Mucosa of rectum (tissue), 2 donors: ENCODE data around the gene TEX101.
"Not testable (repeated sequence)": the region's sequence is repeated elsewhere in the genome, so short reads cannot be mapped to it uniquely, and the experiment has no call there.

Experiments used
- H3K27ac ChIP-seq, 2 donors: one replicate each; pipeline ENCODE4 v1.7.0; 2013; ENCODE audit warnings: inconsistent platforms in 2 of 2, low read depth in 2 of 2, low read length in 2 of 2
- H3K27me3 ChIP-seq, 2 donors: one replicate each; pipeline ENCODE4 v1.7.0; 2013; ENCODE audit warnings: low read length in 2 of 2; ENCODE audit not compliant: control insufficient read depth in 2 of 2, insufficient read depth in 2 of 2
- H3K36me3 ChIP-seq, 2 donors: one replicate each; pipeline ENCODE4 v1.7.0; 2013; ENCODE audit warnings: low read length in 2 of 2; ENCODE audit not compliant: control insufficient read depth in 2 of 2, insufficient read depth in 2 of 2
- H3K4me1 ChIP-seq, 2 donors: one replicate each; pipeline ENCODE4 v1.7.0; 2013; ENCODE audit warnings: low read length in 2 of 2, mild to moderate bottlenecking in 1 of 2; ENCODE audit not compliant: control insufficient read depth in 2 of 2, insufficient read depth in 2 of 2
- H3K4me3 ChIP-seq, 2 donors: one replicate each; pipeline ENCODE4 v1.7.0; 2013; ENCODE audit warnings: low read length in 2 of 2
- H3K9ac ChIP-seq, 2 donors: one replicate each; pipeline ENCODE4 v1.7.0; 2013; ENCODE audit warnings: low read length in 2 of 2, low read depth in 1 of 2, mild to moderate bottlenecking in 1 of 2
- H3K9me3 ChIP-seq, 2 donors: one replicate each; pipeline ENCODE4 v1.7.0; 2013; ENCODE audit warnings: low read length in 2 of 2; ENCODE audit not compliant: control insufficient read depth in 2 of 2
- donor health status: healthy.
- donor health status: Normal muscosa, but diverticular disease.

TEX101 gene

DNA sequence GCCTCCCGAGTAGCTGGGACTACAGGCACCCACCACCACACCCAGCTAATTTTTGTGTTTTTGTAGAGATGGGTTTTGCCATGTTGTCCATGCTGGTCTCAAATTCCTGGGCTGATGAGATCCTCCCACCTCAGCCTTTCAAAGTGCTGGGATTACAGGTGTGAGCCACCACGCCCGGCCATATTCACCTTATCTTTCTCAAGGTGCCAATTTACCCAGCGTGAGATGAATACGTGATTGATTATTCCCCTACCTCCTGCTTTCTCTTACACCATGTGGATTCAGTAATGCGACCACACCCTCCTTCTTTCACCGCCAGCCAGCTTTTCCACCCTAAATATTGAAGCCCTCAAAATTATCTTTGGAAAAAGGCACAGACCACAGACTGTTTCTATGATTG lies 31.4 kb upstream of the TEX101 start:
- H3K36me3 ChIP-seq, H3K27ac ChIP-seq, H3K4me1 ChIP-seq, H3K9ac ChIP-seq, H3K9me3 ChIP-seq, H3K27me3 ChIP-seq, H3K4me3 ChIP-seq: not testable (repeated sequence)

DNA sequence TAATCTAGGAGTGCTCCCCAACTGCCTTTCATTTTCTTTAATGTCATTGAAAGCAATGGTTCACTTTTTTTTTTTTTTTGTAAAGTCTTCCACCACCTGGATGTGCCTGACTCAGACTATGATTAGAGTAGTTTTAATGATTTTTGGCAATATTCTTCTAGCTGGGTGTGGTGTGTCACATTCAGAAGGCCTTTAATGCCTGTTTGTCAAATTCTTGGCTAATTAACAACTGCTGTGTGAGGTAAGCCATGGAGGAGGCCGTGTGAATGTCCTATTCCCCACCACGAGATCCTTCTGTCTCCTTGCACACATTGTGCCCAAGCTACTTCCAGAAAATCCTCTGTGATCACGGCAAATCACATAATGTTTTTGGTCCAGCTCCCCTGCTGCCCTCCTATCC lies 30.9 kb upstream of the TEX101 start:
- not testable (repeated sequence) for H3K27ac ChIP-seq, H3K9me3 ChIP-seq

GRCh38 chr19:43390903-43391551 lies 23.7 kb upstream of the TEX101 start:
- H3K27ac ChIP-seq, H3K36me3 ChIP-seq, H3K27me3 ChIP-seq, H3K4me3 ChIP-seq, H3K9me3 ChIP-seq, H3K9ac ChIP-seq, H3K4me1 ChIP-seq: not testable (repeated sequence)

More for the DNA sequence above, 30.9 kb upstream of the TEX101 start:
- H3K4me1 ChIP-seq, H3K36me3 ChIP-seq, H3K9ac ChIP-seq, H3K27me3 ChIP-seq, H3K4me3 ChIP-seq: not testable (repeated sequence)

DNA sequence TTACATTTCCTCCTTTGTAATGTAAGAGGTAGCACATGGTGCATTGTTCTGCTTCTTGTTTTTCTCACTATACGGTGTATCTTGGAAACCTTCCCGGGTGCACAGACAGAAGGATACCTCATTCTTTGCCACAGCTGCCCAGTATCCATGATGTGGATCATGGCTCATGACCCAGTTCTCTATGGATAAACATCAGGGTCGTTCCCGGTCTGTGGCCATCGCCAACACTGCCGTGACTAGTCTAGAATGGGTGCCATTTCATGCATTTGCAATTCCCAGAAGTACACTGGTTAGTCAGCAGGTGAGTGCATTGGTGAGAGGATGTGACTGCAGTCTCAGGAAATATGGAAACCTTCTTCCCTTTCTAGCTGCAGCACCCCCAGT lies 23.1 kb upstream of the TEX101 start:
- not testable (repeated sequence) for H3K27ac ChIP-seq, H3K4me3 ChIP-seq, H3K9ac ChIP-seq, H3K9me3 ChIP-seq, H3K27me3 ChIP-seq, H3K4me1 ChIP-seq, H3K36me3 ChIP-seq

DNA sequence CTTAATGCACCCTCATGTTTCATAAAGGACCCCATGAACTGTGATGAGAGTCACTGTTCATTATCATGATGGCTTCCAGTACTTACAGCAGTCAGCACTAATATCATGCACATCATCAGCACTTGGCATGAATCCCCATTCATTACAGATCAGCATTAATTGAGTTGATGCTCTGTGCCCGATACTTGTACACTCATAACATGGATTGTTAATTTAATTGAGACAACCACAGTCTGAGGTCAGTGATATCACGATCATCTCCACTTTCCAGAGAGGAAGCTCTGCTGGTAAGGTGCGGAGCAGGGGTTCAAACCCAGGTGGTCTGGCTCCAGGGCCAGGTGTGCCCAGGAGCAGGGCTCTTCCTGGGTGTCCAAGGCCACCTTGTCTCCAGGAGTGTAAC lies 21.2 kb upstream of the TEX101 start:
- H3K9me3 ChIP-seq, H3K27ac ChIP-seq, H3K36me3 ChIP-seq, H3K4me1 ChIP-seq, H3K9ac ChIP-seq, H3K4me3 ChIP-seq, H3K27me3 ChIP-seq: not testable (repeated sequence)

DNA sequence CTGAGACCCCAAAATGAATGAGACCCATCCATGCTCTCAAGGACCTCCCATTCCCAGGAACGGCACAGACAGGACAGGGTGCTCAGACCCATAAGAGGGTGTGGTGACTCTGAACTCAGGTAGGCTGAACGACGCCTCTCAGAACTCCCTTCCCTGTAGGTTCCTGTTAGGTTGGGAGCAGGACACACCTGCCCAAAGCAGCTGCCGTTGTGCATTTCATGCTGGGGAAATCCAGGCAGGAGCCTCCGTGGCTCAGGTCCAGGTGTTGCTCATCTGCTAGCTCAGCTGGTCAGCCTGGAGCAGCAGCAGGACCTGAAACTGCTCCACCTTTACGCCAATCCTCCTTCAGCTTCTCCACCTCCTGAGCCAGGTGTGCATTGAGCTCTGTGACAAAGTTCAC lies 19.1 kb upstream of the TEX101 start:
- Histone ChIP-seq H3K27ac (no peak overlapping the region), H3K4me3 (no peak overlapping the region), H3K27me3 (no peaks in the 10 kb centered on the region), H3K36me3 (no peaks in the 10 kb centered on the region), H3K9me3 (no peaks in the 10 kb centered on the region), H3K9ac (no peak overlapping the region), H3K4me1 (peaks cover 3% of the 10 kb centered on the region in 2 donors)

GRCh38 chr19:43406297-43406696 lies 8.4 kb upstream of the TEX101 start:
- no peaks in the 10 kb centered on the region for H3K36me3 ChIP-seq
- no peak overlapping the region for H3K4me3 ChIP-seq
- H3K27me3 ChIP-seq: no peaks in the 10 kb centered on the region
- H3K27ac ChIP-seq: no peak overlapping the region
- no peak overlapping the region for H3K9ac ChIP-seq
- no peaks in the 10 kb centered on the region for H3K9me3 ChIP-seq
- H3K4me1 ChIP-seq: no peaks in the 10 kb centered on the region

- no peaks in the 10 kb centered on the region for H3K9me3 ChIP-seq
- H3K4me3 ChIP-seq: no peak overlapping the region
- no peaks in the 10 kb centered on the region for H3K36me3 ChIP-seq
- no peak overlapping the region for H3K27ac ChIP-seq
- no peaks in the 10 kb centered on the region for H3K4me1 ChIP-seq
- H3K27me3 ChIP-seq: no peaks in the 10 kb centered on the region
- no peak overlapping the region for H3K9ac ChIP-seq
Observed at GRCh38 chr19:43407416-43408005, 7.2 kb upstream of the TEX101 start.

DNA sequence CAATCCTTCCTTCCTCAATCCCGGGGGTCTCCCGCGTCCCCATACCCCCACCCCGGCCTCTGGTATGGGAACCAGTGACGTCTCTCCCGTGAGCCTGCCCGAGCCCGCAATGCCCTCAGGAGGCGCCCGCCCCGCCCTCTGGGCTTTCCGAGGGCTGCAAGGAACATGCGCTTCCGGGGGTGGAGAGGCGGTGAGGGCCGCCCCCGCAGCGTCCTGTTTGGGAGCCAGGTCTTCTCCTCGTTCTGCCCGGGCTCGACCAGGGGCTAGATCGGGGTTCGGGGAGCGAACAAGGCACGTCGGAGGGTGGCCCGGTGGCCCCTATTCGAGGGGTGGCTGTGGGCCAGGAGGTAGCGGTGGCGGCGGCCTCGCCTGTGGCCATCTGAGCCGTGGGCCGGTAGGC lies 6.6 kb upstream of the TEX101 start:
- Histone ChIP-seq H3K27me3 (no peaks in the 10 kb centered on the region), H3K27ac (no peak overlapping the region), H3K4me3 (no peak overlapping the region), H3K36me3 (no peaks in the 10 kb centered on the region), H3K4me1 (no peaks in the 10 kb centered on the region), H3K9ac (no peak overlapping the region), H3K9me3 (no peaks in the 10 kb centered on the region)

- H3K36me3 ChIP-seq: no peaks in the 10 kb centered on the region
- H3K4me3 ChIP-seq: no peak overlapping the region
- no peaks in the 10 kb centered on the region for H3K4me1 ChIP-seq
- no peaks in the 10 kb centered on the region for H3K9me3 ChIP-seq
- H3K9ac ChIP-seq: no peak overlapping the region
- no peak overlapping the region for H3K27ac ChIP-seq
- no peaks in the 10 kb centered on the region for H3K27me3 ChIP-seq
Observed at GRCh38 chr19:43409415-43409814, 5.3 kb upstream of the TEX101 start.

GRCh38 chr19:43412441-43412840 lies 2.2 kb upstream of the TEX101 start:
- no peak overlapping the region for H3K27ac ChIP-seq
- no peak overlapping the region for H3K4me3 ChIP-seq

More at GRCh38 chr19:43412441-43412840, 2.2 kb upstream of the TEX101 start:
- Histone ChIP-seq H3K36me3 (no peaks in the 10 kb centered on the region), H3K4me1 (peaks cover 0 to 5% of the 10 kb centered on the region in 2 donors), H3K9ac (no peak overlapping the region), H3K9me3 (no peaks in the 10 kb centered on the region), H3K27me3 (no peaks in the 10 kb centered on the region)
